ENCODE measurements around the gene ETNPPL. TPM values are rescaled to one million over a fixed set of nuclear protein-coding genes. Genes with fewer than 3 reads are reported as not detected.

ETNPPL gene
- total and polyA plus RNA-seq, 2 donors (not counting 3 experiments of a cell fraction or from before 2014, with no cell fraction given): not detected

DNA sequence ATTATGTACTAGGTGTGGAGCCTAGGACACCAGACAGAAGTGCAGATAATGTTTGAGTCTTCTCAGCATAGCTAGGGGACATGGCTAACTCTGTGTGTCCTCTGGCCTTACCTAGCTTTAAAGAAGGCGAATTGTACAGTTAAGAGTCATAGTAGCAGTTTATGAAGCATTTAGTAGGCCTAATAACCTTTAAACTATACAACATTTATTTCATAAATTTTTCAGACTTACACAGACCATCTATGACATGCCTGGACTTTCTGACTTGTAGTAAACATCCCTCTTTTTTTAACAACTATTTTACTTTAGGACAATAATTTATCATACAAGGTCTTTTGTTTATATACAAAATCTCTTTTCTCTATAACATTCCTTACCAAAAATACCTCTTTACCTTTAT, 37.4 kb downstream of the ETNPPL start:
- FAIRE-seq (no peak), DNase-seq (ENCODE audit: low read depth, low spot score) (no peak)
- intact Hi-C loops (cut with micrococcal nuclease) (no loop called here), dilution Hi-C loops (cut with MboI; ENCODE audit: extremely low pct_ligation_motif_present, low sequenced_read_pairs) (no loop called here)
- Histone ChIP-seq H3K79me2 (ENCODE audit: control insufficient read depth, insufficient read depth, low read length) (no peaks in the 10 kb centered on the region), H3K9me3 (replicated peaks; ENCODE audit: control insufficient read depth, insufficient read depth, low read length) (no peaks in the 10 kb centered on the region), H3K9me1 (replicated peaks; ENCODE audit: control insufficient read depth, extremely low read depth, insufficient read depth, low read length) (no peaks in the 10 kb centered on the region), H3K4me2 (ENCODE audit: insufficient read depth, low read length) (no peak overlapping the region), H3K27ac (ENCODE audit: insufficient read depth, low read depth, low read length) (no peak overlapping the region), H3K27me3 (ENCODE audit: control insufficient read depth in 2 of 2, insufficient read depth in 2 of 2, low read length in 2 of 2) (peaks cover 2% of the 10 kb centered on the region in 2 experiments), H4K20me1 (replicated peaks; ENCODE audit: control insufficient read depth, extremely low read depth, insufficient read depth, low read length) (no peaks in the 10 kb centered on the region), H3K4me1 (ENCODE audit: control insufficient read depth, extremely low read depth, insufficient read depth, low read length) (no peaks in the 10 kb centered on the region), H3K36me3 (ENCODE audit: control insufficient read depth in 2 of 2, extremely low read depth in 1 of 2, insufficient read depth in 2 of 2, low read length in 2 of 2) (no peaks in the 10 kb centered on the region), H3K4me3 (replicated peaks in 1 of 3; ENCODE audit: insufficient read depth in 1 of 3, low read depth in 1 of 3, low read length in 3 of 3) (no peak overlapping the region), H2AFZ (ENCODE audit: low read depth, low read length) (no peak overlapping the region), H3K9ac (replicated peaks; ENCODE audit: extremely low read depth, insufficient read depth, low read length) (no peak overlapping the region)
- no TSS peak for BruUV-seq (replicated peaks)
- TF ChIP-seq, protein P1, sequence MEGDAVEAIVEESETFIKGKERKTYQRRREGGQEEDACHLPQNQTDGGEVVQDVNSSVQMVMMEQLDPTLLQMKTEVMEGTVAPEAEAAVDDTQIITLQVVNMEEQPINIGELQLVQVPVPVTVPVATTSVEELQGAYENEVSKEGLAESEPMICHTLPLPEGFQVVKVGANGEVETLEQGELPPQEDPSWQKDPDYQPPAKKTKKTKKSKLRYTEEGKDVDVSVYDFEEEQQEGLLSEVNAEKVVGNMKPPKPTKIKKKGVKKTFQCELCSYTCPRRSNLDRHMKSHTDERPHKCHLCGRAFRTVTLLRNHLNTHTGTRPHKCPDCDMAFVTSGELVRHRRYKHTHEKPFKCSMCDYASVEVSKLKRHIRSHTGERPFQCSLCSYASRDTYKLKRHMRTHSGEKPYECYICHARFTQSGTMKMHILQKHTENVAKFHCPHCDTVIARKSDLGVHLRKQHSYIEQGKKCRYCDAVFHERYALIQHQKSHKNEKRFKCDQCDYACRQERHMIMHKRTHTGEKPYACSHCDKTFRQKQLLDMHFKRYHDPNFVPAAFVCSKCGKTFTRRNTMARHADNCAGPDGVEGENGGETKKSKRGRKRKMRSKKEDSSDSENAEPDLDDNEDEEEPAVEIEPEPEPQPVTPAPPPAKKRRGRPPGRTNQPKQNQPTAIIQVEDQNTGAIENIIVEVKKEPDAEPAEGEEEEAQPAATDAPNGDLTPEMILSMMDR (IDR thresholded peaks at IDR 0.05; ENCODE audit: extremely low read depth in 1 of 2, insufficient read depth in 1 of 2, low read depth in 1 of 2, low read length in 2 of 2): no peak
- TF ChIP-seq, protein P2, sequence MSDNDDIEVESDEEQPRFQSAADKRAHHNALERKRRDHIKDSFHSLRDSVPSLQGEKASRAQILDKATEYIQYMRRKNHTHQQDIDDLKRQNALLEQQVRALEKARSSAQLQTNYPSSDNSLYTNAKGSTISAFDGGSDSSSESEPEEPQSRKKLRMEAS (IDR thresholded peaks at IDR 0.05; ENCODE audit: insufficient read depth, insufficient read length): no peak
- TF ChIP-seq POLR2A (IDR thresholded peaks at IDR 0.05; ENCODE audit: low read depth, low read length) (no peak), MYC (IDR thresholded peaks at IDR 0.05; ENCODE audit: low read depth, low read length) (no peak), GATA2 (IDR thresholded peaks at IDR 0.05; ENCODE audit: insufficient read depth, insufficient read length, low read depth, low read length) (no peak), EZH2 (IDR thresholded peaks at IDR 0.05; ENCODE audit: borderline replicate concordance, low read depth, low read length, severe bottlenecking) (no peak), JUN (IDR thresholded peaks at IDR 0.05; ENCODE audit: borderline replicate concordance, insufficient read depth, insufficient read length, low read depth) (no peak), POLR2AphosphoS5 (IDR thresholded peaks at IDR 0.05; ENCODE audit: insufficient read depth, low read depth, low read length) (no peak), FOS (IDR thresholded peaks at IDR 0.05; ENCODE audit: borderline replicate concordance, insufficient read depth, low read length) (no peak)
- ChIA-PET POLR2A (no interaction called here), CTCF (no interaction called here)

Measured in endothelial cell of umbilical vein (primary cell).